GM19438 (cell line): ENCODE results near the gene NKAIN2.

Source experiments
- ATAC-seq: cut with Tn5 transposase; IDR thresholded peaks from one replicate; pipeline ENCODE4 v1.9.1; 2021; ENCODE audit warnings: low read depth; ENCODE audit not compliant: unreplicated experiment

NKAIN2 gene

DNA sequence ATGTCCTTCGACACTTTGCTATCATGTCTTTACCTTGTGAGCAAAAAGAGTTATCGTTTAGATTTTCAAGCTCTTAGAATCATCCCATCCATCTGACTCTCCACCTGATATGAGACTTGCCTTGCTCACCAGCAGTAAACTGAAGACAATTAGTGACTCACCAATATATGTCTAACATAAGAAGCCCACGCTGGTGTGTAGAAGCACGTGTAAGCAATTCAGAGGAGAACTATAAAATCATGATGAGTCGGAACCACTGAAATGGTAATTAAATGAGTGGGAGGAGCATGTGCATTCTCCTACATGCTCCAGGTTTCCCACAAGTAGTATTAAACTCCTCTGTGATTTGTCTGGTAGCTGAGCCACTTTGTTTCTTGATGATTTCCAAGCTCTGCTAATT, 977.0 kb downstream of the NKAIN2 start:
- no peak for ATAC-seq

DNA sequence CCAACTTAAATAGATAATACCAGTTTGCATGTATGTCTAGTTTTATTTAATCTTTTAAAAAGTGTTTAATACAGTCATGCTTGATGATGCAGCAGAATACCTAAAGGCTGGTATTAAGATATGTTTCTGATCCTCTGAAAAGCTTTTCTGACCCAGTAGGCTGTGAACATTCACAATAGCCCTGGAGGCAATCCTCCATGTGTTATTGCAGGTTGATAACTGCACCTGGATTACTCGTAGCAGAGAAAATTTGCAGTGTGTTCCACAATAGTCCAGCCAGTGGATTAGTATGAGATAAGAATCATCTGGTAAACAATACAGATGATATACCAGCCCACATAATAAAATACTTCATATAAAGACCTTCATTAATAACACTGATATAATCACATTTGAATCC, 979.7 kb downstream of the NKAIN2 start:
- ATAC-seq = no peak

DNA sequence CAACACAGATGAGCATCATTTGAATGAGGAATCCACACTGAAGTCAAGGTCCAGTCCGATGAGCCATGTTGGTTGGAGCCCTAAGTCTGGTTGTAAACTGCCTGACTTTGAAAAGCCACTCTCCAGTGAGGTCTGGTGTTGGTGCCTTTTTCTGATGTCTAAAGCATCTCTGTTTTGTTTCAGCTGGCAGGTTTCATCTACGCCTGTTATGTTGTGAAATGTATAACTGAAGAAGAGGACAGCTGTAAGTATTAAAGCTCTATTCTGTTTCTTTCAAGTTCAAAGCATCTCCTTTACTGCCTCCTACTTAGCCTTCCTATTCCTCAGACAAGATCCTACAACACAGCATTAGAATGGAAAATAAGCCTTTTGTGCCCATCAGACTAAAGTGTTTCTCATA, 987.5 kb downstream of the NKAIN2 start:
- ATAC-seq = no peak

DNA sequence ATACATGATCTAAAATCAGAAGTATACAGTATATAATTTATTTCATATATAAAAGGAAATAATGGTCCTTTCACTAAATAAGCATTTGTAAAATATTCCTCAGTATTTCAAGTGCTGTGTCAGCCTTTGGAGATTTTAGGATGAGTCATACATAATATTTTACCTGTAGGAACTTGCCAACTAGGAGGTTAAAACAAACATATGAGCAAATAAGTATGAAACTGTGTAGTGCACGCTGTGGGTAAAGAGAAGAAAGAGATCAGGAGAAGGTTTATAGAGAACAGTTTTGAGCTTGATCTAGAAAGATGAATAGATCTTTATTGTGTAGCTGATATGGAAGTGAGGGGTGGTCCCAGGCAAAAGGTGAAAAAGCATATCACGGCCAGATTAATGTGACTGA, 988.7 kb downstream of the NKAIN2 start:
- ATAC-seq = no peak

DNA sequence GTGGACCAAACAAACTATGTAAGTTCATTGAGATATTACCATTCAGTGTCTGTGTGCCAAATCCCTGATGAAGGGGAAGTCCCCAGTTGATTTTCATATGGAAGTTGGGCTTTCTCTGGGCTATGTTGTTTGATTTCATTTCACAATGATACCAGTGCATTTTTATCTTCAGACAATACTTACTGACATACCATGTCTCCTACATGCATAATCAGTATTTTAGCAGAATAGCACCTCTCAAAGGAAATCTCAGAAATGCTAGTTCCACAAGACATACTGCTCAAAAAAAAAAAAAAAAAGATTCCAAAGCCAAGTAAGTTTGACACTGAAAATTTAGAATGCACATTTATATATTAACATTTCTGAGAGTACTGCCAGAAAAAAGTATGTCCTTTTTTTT, 989.7 kb downstream of the NKAIN2 start:
- no peak for ATAC-seq

DNA sequence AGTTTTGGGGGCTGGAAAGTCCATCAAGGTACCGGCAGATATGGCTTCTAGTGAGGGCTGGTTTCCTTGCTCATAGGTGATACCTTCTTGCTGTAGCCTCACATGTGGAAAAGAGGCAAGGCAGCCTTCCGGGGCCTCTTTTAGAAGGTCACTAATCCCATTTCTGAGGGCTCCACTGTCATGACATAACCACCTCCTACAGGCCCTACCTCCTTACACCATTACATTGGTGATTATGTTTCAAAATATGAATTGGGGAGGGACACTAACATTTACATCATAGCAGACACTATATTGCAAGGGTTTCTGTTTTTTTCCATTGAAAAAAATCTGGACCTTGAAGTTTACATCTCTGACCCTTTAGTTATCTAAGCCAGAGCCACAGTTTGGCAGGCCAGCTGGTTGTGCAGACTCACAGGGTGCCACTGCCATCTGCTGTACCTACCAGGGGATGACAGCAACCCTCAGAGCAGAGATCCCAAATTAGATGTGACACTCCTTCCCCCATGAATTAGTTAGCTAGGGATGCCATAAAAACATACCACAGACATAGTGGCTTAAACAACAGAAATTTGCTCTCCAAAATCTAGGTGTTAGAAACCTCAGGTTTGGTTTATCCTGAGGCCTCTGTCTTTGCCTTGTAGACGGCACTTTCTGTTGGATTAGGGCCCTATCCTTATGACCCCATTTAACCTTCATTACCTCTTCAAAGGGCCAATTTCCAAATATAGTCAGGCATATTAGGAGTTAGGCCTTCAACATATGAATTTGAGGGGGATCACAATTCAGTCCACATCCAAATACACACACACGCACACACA, 992.2 kb downstream of the NKAIN2 start:
- no peak for ATAC-seq

DNA sequence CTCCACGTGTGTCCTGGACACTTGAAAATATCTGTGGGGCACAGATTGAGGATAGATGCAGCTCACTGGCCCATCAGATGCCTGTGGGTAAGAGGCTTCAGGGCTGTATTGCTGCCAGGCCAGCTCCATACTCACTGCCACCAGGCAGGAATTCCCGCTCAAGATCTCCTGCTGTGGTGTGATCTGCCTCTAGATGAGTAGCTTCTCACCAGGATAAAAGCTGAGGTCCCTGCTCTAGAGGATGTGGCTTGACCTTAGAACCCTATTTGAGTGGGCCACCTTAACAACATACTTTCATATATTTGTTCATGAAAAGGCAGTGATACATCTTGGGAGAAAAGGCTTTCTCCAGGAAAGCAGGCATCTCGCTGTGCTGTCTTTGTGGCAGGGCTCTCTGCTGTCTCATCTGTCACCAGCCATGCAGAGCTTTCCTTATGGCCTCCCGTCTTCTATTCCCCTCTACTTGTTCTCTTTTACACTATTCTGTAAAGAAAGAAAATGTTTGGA, 992.9 kb downstream of the NKAIN2 start:
- no peak for ATAC-seq

DNA sequence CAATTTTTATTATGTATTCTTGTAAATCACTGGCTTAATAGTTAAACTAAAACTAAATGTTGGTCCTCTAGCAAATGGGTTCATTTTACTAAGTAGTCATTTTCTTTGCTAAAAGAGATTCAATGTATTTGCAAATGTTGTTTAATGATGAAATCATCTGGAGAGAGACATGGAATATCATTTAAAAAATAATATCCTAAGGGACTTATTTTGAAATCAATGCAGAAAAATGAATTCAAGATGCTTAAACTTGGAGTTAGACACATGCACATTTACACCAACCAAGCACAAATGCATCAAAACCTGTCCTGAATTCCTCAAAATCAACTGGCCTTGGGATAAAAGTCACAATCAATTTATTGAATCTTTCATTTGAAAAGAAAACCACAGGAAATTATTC, 993.6 kb downstream of the NKAIN2 start:
- no peak for ATAC-seq

DNA sequence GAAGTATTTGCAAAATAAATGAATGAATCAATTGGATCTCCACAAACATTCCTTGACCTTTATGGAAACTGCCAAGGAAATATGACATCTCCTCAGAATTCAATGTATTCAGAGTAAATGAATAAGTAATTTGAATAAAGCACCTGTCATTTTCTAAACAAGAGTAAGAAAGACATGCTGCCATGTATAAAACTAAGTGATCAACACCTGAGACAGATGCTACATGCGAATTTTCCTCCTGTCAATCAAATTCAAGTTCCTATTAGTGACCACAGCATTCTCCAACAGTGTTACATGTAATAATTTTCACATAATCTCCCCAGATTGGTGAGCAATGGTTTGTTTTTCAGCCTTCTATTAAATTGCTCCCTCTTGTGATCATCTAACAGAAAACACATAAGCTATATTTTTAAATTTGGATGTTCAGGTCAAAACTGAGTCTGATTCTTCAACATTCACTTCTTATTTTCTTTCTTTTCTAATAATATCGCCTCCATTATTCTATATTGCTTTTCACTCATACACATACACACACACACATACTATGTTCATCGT, 995.4 kb downstream of the NKAIN2 start:
- no peak for ATAC-seq

DNA sequence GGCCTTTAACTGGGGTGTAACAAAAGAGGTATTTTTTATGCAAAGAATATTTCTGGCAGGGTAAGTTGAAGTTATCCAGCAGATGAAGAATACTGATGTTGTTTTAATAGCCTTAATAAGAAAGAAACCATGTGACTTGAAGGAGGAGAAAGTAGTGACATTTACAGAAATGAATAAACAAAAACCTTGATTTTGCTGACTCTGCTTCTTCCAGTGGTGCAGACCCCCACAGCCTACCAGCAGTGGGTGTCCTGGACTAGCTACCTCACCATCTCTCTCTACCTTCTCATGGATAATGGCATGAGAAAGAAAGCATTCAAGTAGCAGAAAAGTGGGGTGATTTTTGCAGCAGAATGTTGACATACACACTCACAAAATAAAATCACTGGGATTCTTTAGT, 996.0 kb downstream of the NKAIN2 start:
- no peak for ATAC-seq

DNA sequence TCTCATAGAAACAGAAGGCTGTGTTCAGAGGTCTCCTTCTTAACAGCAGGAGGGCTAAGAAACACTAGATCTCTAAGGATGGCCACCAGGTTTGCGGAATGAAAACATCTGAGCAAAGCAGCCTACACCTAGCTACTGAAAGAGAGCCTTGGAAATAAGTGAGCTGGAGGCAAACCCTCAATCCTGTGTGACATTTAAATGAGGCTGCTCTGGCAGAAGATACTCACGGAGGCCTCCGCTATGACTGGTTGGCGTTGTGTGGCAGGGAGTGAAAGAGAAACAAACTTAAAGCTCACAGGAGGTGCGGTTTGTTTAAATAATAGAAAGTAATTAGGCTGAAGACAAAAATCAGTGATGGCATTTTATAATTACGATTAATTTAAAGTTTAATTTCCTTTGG, 996.6 kb downstream of the NKAIN2 start:
- no peak for ATAC-seq

DNA sequence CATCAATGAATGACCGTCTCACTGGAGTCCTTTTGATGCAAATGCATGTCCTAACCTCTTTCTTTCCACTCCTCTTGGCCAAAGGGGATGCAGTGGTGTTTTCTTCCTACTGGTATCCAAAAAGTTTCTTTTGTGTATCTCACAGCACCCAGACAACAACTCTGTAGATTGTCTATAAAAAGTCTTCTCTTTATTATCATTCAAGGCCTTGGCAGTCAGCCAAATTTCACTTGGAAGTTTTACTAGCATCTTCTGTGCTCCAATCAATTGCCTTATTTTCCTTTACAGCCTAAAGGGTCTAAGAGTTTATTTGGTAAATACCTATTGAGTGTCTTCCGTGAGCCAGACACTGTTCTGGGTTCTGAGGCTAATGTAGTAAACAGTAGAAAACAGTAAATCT, 1008.4 kb downstream of the NKAIN2 start:
- ATAC-seq = no peak

DNA sequence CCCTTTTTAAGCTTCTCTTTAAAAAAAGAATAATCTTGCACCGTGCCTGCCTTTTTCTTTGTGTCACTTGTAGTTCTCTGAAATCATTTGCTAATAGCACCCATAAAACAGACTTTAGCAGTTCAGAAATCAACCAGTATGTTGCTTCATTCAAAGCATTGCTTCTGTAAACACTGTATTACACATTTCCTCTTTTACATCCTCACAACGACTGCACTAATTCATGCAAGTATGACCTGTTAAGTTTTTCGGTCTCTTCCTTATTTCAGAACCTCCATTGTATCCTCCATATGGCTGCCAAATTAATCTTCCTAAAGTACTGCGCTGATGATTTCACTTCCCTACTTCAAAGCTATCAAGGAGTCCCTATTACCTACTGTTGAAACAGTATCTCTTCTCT, 1015.7 kb downstream of the NKAIN2 start:
- no peak for ATAC-seq

DNA sequence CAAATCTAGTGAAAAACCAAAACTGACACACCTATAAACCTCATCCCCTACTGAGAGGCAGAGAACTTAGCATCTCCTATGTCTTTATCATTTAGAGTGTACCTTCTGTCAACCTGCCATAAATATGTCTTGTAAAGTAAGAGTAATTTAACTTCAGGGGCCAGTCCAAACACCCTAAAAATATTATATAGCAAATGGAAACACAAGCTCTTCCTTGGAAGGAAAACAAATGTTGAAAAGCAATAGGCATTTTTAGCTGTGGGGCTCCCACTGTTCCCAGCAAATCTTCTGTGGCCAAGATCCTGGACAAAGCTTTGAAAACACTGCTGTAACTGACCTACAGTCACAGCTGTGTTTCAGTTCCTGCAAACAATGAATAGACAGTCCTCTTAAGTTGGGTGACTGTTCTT, 1018.5 kb downstream of the NKAIN2 start:
- no peak for ATAC-seq

DNA sequence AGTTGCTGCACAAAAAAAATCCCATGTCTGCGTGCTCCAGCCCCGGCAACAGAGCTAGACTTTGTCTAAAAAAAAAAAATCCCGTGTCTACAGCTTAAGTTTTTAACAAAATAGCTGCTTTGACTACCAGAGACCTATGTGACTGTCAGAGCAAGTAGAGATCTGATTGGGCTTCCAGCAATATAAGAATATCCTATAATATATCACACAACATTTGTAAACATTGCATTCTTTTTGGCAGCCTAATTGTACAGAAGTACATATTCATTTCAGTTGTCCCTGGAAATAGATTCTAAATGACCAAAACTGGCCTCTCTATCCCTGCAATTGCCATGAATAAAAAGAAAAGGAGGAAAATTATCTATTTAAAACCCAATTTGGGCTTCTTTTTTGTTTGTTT, 1019.1 kb downstream of the NKAIN2 start:
- no peak for ATAC-seq

DNA sequence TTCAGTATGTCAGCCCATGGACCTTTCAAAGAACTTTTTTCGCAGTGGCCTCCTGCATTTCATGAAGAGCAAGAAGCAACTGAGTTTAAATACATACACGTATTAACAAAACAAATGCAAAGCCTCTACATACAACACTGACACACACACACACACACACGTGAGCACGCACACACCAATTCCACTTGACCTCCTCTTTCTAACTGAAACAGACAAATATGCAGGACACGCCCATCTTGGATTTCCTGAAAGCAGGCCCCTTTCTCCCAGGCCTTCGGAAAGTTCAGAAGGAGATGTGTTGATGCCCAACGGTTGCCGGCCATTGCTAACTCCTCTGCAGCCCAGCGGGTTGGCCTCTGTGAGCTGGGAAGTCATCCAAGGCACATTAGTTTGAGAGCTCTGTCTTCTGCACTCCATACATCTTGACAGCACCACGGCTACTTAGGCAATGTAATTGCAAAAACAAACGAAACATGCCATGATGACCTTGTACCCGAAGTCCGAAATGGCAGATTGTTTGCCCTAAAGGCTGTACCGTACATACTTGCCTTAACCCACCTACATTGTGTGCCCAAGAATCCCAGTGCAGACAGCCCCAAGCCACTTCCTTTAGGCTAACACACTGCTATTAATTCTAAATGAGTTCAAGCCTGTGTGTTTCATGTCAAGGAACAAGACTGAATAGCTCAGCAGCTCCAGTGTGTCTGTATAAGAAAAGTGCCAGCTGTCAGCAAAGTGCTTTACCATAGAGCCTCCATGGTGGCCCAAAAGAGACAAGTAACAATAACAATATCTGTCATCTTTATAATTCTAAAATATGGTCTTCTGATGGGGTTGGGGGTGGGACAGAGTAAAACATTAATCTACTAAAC, 1019.8 kb downstream of the NKAIN2 start:
- no peak for ATAC-seq

DNA sequence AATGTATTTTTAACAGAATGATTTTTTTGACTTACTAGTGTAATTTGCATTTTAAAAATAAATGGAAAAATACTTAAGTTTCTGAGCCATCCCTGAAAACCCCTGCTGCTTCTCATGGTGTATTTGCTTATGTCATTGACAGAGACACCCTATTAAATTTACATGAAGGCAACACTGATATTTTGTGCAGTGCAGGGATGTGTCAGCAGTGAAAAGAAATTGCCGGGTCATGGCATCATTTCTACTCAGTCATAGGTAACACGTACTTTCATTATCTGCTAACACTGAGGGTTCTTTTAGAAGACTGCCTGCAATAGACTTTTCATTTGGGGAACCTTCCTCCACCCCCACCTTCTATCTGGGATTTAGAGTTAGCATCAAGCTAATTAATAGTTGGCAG, 1021.9 kb downstream of the NKAIN2 start:
- no peak for ATAC-seq

DNA sequence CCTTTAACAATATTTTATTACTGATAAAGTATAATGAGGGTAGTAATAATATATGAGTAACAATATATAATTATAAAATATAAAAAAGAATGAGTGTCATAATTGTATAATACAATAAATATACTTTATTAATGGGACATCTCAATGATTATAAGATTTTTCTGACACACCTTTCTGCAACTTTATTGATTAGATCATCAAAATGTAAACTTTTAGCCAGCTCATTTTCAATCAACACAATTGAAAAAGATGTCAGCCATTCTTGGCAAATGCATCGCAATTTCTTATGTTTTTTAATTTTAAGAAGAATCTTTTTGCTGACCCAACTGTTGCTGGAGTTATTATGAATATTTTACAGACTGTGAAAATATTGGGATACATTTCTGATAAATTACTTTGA, 1026.2 kb downstream of the NKAIN2 start:
- ATAC-seq = no peak

DNA sequence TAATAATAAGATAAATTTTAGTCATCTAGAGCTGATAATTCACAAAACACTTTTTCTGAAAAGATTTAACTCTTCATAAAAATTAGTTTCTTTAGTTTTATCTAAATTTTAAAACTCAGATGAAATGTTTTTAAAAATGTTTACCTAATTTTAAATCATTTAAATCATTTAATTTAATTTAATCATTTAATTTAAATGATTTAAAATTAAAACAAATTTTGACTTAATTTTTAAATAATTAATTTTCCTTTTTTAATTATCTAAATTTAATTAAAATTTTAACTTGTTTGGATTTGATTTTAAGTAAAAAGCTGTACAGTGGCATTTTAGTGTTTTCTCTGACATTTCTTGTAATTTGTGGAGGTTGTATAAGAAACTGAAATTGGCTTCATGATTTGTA, 1026.8 kb downstream of the NKAIN2 start:
- no peak for ATAC-seq

DNA sequence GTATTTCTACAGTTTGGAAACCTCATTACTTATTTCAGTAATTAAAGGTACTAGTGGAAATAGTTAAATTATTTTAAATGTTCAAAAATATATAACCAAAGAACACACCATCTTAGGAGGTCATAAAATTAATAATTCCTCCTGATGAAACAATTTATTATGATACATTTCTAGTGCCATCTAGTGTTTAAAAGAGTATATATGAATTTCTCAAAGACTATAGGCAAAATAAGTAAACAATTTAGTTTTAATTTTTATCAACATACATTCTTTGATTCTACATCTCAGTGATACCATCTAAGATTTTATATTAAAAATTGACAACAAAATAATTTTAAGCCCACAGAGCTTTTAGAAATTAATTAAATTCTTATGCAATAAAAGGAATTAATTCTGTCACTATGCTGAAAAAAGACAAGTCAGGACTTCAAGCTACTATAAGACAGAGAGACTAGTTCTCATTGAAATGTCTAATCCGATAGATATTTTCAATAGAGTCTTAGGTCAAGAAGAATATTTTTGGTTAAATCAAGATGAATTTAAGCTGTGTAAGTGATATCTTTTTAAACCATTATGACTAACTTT, 1050.8 kb downstream of the NKAIN2 start:
- no peak for ATAC-seq

DNA sequence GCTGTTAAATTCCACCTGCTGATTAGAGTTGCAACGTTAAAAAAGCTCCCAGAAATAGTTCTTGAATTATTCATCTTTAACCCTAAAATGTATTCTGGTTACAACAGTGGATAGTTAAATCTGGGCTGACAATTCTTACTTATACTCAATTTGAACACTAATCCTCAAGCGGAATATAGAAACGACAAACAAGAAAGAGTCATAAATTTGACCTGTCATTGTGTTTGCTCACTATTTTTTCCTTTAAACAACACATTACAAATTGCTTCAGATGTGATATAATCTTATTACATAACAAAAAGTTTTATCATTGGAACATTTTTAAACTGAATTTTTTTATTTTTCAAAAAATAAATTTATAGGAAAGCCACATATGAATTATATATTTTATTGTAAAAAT, 1054.1 kb downstream of the NKAIN2 start:
- no peak for ATAC-seq
